ENCODE data around the gene SORCS1. TPM values are rescaled to one million over a fixed set of nuclear protein-coding genes. Genes with fewer than 3 reads are reported as not detected.

Gene SORCS1
- total and polyA plus RNA-seq, 2 of the 13 experiments (the other 11 are each of a cell fraction or from before 2014, with no cell fraction given), result not detected

- no peak overlapping the region for H3K4me3 ChIP-seq (replicated peaks in 1 of 3; ENCODE audit: insufficient read depth in 1 of 3, low read depth in 2 of 3, low read length in 3 of 3)
- ChIA-PET CTCF (ENCODE audit: low intra/inter-chr PET ratio, low total read pairs) (no interaction called here), POLR2A (no interaction called here)
- no peak overlapping the region for H3K4me2 ChIP-seq (ENCODE audit: low read depth, low read length)
- intact Hi-C loops (cut with micrococcal nuclease; ENCODE audit: unreplicated experiment), result no loop called here
- no peaks in the 10 kb centered on the region for H3K36me3 ChIP-seq (replicated peaks in 1 of 2; ENCODE audit: control insufficient read depth in 1 of 2, insufficient read depth in 2 of 2, low read length in 2 of 2)
- FAIRE-seq (no peak), DNase-seq (ENCODE audit: low spot score) (no peak), ATAC-seq (no peak)
- no peaks in the 10 kb centered on the region for H3K27me3 ChIP-seq (ENCODE audit: control insufficient read depth in 1 of 2, insufficient read depth in 2 of 2, low read length in 2 of 2)
- H3K27ac ChIP-seq (ENCODE audit: extremely low read length, insufficient read depth, low read length), result no peak overlapping the region
- H2AFZ ChIP-seq (ENCODE audit: low read length), result no peak overlapping the region
- BruUV-seq (replicated peaks), result no TSS peak
- no peaks in the 10 kb centered on the region for H3K4me1 ChIP-seq (ENCODE audit: insufficient read depth, low read length)
- WGBS (ENCODE audit: low lambda C conversion rate), result 18% methylated on average over 4 of the region's 4 CpGs
- TF ChIP-seq ZNF557 (CRISPR knock-in tag; IDR thresholded peaks at IDR 0.05) (no peak), ZBTB42 (CRISPR knock-in tag; IDR thresholded peaks at IDR 0.05) (no peak), ZBTB40 (IDR thresholded peaks at IDR 0.05) (no peak), ZBTB40 (CRISPR knock-in tag; IDR thresholded peaks at IDR 0.05) (no peak), TFDP1 (CRISPR knock-in tag; IDR thresholded peaks at IDR 0.05; ENCODE audit: borderline replicate concordance) (no peak), FOXK2 (IDR thresholded peaks at IDR 0.05) (no peak), ZNF205 (CRISPR knock-in tag; IDR thresholded peaks at IDR 0.05) (no peak), ZNF274 (CRISPR knock-in tag; IDR thresholded peaks at IDR 0.05) (no peak), REPIN1 (CRISPR knock-in tag; IDR thresholded peaks at IDR 0.05; ENCODE audit: borderline replicate concordance, low read depth) (no peak), ZNF562 (CRISPR knock-in tag; IDR thresholded peaks at IDR 0.05; ENCODE audit: borderline replicate concordance) (no peak), ZNF224 (CRISPR knock-in tag; IDR thresholded peaks at IDR 0.05) (no peak), ERF (CRISPR knock-in tag; IDR thresholded peaks at IDR 0.05) (no peak), IKZF4 (CRISPR knock-in tag; IDR thresholded peaks at IDR 0.05; ENCODE audit: borderline replicate concordance, low read depth, not compliant biosample characterization) (no peak), MTA1 (CRISPR knock-in tag; IDR thresholded peaks at IDR 0.05; ENCODE audit: borderline replicate concordance) (no peak), ZNF382 (CRISPR knock-in tag; IDR thresholded peaks at IDR 0.05; ENCODE audit: borderline replicate concordance) (no peak), SKI (IDR thresholded peaks at IDR 0.05; ENCODE audit: partially characterized antibody) (no peak)
- H3K9ac ChIP-seq (ENCODE audit: insufficient read depth, low read depth, low read length), result no peak overlapping the region
- H3K9me3 ChIP-seq (ENCODE audit: low read length), result peaks cover 5% of the 10 kb centered on the region; the same call in 1 of the 2 replicates
- no peaks in the 10 kb centered on the region for H4K20me1 ChIP-seq (ENCODE audit: insufficient read depth, low read length)
- in situ Hi-C loops (cut with HindIII; ENCODE audit: extremely low pct_ligation_motif_present, low pct_unique_long_range_greater_than_20kb), result no loop called here
- no peaks in the 10 kb centered on the region for H3K79me2 ChIP-seq (ENCODE audit: insufficient read depth, low read length)
These were observed 173.4 kb downstream of the SORCS1 start for GRCh38 chr10:106991091-106991490.

Measured in HepG2 (cell line).